ENCODE measurements around the gene LCNL1. TPM values are rescaled to one million over a fixed set of nuclear protein-coding genes. Genes with fewer than 3 reads are reported as not detected.

LCNL1 gene
- total RNA-seq (2014; rRNA removed; shearing (Covaris generic); ENCODE audit: low replicate concordance), result not detected in 2 replicates

DNA sequence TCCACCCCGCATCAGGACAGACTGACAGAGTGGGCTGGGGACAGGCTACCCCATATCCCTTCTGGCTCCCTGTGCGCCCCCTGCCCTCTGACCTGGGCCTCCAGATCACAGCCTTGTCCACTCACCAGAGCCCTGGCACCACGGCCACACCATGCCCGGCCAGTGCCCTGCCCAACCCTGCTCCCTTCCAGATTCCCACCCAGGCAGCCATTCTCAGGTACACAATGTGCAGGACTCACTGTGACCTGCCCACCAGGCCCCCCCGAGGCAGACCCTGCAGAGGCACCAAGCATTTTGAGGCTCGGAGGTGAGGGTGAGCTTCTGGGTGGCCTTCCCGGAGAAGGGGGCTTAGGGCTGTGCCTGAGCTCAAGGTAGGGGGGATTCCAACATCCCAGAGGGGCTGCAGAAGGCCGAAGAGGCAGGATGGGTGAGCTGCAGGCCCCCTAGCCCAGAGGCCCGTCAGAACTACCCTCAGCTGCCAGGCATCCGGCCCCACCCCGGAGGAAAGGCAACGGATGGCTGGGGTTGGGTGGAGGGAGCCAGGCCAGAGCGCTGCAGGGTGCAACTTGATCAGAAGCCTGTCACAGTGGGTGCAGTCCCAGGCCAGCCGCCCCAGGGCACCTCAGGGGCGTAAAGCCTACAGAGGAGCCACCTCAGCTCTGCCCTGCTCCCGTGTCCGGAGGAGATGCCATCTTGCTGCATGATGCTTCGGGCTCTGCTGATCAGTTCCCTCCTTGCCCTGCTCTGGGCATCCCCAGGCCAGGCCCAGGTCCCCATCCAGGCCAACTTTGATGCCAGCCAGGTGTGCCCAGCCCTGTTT is at the start of gene LCNL1:
LCNL1 (plus strand) TSS at position 762 of the 820 bp plus-strand sequence. CDS start 594 bp downstream, outside the sequence.
- DNase-seq (ENCODE audit: low read depth), result no peak
- in situ Hi-C loops (cut with HindIII; ENCODE audit: low pct_unique_long_range_greater_than_20kb, low sequenced_read_pairs), result no loop called here

DNA sequence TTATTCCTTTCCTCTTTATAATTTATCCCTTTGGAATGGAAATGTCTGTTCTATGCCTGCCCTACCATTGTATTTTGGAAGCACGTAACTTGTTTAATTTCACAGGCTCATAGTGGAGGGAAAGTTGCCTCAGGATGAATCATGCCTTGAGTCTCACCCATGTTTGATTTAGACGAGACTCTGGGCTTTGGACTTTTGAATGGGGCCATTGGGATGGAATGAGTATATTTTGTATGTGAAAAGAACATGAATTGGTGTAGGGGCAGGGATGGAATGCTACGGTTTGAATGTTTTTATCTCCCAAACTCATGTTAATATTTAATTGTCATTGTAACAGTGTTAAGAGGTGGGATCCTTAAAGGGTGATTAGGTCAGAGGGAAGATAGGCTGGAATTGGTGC is 48.5 kb upstream of the LCNL1 start:
- no peak for DNase-seq (ENCODE audit: low read depth)
- in situ Hi-C loops (cut with HindIII; ENCODE audit: low pct_unique_long_range_greater_than_20kb, low sequenced_read_pairs), result no loop called here

DNA sequence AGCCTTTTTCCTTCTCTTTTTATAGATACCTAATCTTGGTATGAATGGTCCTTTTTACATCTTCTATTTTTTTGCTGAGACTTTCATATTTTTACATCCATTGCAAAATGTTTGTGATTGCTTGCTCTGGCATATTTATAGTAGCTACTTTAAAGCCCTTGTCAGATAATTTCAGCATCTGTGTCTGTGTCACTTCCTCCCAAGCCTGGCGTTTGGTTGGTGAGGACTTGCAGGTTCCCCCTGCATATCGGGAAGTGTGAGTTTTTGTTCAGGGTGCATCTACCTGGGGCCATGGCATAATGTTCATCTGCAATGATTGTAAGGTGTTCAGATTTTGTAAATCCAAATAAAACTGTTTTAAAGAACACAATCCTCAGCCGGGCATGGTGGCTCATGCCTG is 47.1 kb upstream of the LCNL1 start:
- no peak for DNase-seq (ENCODE audit: low read depth)
- in situ Hi-C loops (cut with HindIII; ENCODE audit: low pct_unique_long_range_greater_than_20kb, low sequenced_read_pairs), result no loop called here

DNA sequence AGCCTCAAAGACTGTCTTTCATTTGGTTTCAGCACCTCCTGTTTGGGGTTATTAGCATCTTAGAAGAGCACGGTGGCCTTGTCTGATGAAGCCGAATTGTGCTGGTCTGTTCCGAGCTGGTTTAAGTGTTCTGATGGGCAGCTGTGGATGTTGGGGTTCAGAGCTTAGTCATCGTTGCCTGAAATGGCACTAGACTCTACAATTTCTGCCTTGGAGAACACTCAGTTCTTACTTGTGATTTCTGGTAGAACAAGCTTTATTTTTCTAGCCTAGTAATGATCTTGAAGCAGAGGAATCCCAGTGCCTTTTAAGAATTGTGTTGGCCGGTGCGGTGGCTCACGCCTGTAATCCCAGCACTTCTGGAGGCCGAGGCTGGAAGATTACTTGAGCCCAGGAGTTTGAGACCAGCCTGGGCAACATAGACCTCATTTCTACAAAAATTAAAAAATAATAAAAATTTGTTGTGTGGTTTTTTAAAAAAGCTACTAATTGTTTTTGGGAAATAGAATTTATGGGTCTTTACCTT is 46.1 kb upstream of the LCNL1 start:
- in situ Hi-C loops (cut with HindIII; ENCODE audit: low pct_unique_long_range_greater_than_20kb, low sequenced_read_pairs), result no loop called here
- no peak for DNase-seq (ENCODE audit: low read depth)

DNA sequence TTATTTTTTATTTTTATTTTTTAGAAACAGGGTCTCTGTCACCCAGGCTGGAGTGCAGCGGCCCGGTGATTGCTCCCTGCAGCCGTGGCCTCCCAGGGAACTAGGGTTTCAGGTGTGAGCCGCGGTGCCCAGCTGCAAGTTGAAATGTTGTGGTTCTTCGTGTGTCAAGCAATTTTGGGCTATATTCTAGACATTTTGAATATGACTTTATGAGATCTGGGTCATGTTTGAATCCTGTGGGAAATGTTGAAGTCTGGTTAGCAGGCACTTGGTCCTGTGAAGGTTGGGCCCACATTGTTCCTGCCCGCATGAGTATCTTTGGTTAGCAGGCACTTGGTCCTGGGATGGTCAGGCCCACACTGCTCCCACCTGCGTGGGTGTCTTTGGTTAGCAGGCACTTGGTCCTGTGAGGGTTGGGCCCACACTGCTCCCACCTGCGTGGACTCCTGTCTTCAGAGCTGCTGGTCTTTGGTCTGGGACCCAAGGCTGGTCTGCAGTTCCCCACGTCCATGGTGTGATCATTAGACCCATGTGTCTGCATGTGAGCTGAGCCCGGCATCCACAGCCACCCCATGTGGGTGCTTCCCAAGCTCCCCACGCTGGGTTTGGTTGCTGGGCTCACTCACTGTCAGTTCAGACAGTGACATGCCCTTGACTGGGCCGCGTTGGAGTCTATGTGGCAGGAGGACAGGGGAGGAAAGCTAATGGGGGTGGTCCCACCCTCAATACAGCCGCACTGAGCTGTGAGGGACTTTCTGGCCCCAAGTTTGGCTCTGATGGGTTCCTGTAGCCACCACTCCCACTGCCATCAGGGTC is 45.4 kb upstream of the LCNL1 start:
- in situ Hi-C loops (cut with HindIII; ENCODE audit: low pct_unique_long_range_greater_than_20kb, low sequenced_read_pairs), result no loop called here
- DNase-seq (ENCODE audit: low read depth), result no peak

DNA sequence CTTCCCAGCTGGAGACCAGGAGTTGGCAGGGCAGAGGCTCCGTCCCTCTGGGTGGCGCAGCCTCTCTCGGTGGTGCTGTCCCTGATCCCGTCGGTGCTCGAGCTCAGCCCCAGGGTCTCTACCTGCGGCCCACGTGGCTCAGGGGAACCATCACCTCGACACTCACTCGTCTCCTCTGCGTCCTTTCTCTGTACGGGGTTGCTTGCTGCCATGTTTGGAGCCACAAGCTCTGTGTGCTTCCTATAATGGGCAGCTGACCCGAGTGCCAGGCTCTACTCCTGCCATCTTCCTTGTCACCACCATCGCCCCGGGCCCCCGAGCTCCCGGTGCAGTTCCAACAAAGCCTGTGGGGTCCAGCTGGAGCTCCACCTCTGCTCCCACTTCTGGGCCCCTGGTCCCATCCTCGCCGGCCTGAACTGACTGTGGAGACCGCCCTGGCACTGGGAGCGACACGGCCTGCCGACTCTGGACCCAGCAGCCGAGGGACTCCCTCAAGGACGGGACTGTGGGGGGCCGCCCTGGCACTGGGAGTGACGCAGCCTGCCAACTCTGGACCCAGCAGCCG is 43.3 kb upstream of the LCNL1 start:
- DNase-seq (ENCODE audit: low read depth), result no peak
- in situ Hi-C loops (cut with HindIII; ENCODE audit: low pct_unique_long_range_greater_than_20kb, low sequenced_read_pairs), result no loop called here

DNA sequence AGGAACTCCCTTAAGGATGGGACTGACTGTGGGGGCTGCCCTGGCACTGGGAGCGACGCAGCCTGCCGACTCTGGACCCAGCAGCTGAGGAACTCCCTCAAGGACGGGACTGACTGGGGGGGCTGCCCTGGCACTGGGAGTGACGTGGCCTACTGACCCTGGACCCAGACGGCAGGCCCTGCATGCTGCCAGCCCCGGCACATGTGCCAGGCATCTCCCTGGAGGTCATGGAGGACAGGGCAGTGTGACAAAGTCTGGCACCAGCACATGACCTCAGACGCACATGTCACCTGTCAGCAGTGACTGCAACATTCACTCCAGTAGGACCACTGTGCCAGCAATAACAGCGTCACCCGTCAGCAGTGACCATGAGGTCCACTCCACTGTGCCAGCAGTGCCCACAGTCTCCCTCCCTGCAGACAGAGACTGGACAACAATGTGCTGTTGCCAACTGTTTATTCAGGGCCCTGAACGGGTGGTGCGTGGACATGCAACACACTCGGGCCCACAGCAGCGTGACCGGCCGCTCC is 42.7 kb upstream of the LCNL1 start:
- in situ Hi-C loops (cut with HindIII; ENCODE audit: low pct_unique_long_range_greater_than_20kb, low sequenced_read_pairs), result no loop called here
- DNase-seq (ENCODE audit: low read depth), result no peak

DNA sequence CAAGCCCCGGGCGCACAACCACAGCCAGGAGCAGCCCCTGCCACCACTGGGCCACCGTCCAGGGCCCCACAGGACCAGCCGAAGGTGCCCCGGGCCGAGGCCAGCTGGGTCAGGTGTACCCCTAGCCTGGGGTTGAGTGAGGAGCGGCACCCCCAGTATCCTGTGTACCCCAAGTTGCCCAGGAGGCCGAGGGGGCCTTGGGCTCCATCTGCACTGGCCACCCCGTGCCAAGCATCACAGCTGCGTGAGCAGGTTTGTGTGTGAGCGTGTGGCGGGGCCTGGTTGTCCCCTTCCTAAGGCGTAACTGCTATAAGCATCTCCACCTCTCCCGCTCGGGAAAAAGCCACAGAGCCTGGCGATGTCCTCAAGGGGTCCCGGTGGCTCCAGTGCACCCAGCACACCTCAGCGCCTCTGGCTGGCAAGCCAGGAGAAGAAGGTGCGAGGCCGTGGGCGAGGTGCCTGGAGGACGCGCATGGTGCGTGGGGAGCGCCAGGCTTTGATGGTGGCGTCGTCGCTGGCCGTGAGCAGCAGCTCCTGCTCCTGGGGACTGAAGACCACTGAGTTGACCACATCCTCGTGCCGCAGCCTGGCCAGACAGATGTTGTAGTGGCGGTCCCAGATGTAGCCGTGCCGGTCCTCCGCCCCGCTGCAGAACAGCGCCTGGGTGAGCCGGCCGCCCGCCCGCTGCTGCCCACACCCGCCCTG is 42.1 kb upstream of the LCNL1 start:
- no peak for DNase-seq (ENCODE audit: low read depth)
- in situ Hi-C loops (cut with HindIII; ENCODE audit: low pct_unique_long_range_greater_than_20kb, low sequenced_read_pairs), result no loop called here

DNA sequence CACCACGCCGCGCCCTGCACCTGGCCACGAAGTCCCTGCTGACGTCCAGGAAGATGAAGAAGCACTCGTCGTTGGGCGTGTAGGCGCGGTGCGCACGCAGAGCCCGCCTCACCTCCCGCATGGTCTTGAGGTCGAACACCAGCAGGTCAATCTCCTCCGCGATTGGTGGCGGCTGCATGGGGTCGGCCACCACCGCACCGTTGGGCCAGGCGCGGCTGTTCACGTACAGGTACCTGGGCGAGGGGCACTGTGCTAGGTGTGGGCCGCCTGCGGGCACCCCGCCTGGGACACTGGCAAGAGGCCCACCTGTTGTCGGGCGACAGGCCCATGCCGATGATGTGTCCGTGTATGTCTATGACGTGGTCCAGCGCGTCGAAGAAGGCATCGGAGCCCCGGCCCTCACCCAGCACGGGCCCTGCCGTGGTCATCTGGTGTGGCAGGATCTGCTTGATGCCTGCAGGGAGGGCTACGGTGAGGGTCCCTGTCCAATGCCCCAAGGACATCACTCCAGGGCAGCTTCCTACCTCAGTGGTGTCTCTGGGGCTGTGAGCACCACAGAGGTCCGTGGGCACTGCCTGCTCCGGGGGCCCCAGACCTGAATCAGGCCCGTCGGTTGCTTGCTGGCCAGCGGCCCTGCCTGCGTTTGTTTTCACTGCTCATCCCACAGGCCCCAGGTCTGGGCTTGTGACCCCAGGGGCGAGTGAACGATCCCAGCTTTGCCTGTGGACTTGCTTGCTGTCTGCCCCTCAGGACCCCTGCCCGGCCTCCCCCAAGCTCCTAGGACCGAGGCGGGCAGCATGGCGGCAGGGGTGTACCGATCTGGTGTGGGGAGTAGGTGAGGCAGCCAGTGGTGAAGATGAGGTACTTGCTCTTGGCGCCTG is 41.3 kb upstream of the LCNL1 start:
- in situ Hi-C loops (cut with HindIII; ENCODE audit: low pct_unique_long_range_greater_than_20kb, low sequenced_read_pairs), result no loop called here
- DNase-seq (ENCODE audit: low read depth), result no peak

DNA sequence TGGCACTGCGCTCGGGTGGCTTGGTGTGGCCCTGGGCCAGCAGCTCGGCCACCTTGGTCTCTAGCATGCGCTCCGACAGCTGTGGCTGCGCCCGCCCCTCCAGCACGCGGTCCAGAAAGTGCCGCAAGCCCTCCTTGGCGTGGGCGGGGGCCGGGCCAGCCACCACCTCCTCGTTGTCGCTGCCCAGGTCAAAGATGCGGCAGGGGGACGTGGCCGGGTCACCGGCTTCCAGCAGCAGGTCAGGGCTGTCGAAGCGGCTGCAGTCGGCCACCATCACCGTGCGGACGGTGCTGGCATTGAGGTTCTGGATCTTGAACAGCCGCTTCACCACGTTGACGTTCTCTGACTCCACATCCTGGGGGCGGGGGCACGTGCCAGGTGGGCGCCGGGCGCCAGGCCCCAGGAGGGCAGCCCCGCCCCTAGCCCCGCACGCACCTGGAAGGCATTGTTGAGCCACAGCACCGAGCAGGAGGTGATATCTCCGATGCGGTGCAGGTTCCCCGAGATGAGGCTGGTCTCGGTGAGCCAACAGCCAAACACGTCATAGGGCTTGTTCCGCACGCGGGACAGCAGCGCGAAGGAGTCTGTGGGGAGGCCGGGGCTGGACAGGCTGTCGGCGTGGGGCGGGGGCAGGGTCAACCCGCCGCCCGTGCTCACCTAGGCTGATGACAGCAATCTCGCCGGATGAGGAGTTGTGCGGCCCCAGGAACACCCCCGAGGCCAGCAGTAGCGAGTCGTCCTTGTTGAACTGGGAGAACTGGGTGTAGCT is 40.5 kb upstream of the LCNL1 start:
- in situ Hi-C loops (cut with HindIII; ENCODE audit: low pct_unique_long_range_greater_than_20kb, low sequenced_read_pairs), result no loop called here
- no peak for DNase-seq (ENCODE audit: low read depth)

DNA sequence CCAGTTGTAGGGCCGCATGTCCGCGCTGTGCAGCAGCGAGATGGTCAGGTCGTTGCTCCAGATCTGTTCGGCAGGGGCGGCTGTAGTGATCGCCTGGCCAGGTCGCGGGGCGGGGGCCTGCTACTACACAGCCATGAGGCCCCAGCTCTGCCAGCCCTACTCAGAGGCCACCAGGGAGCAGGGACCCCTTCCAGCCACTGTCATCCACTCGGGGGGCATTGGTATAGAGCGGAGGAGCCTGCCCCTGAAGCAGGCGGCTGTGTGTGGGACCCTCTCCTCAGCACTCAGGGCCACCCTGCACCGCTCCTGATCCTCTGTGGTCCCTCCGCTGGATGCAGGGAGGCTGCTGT is 39.9 kb upstream of the LCNL1 start:
- in situ Hi-C loops (cut with HindIII; ENCODE audit: low pct_unique_long_range_greater_than_20kb, low sequenced_read_pairs), result no loop called here
- no peak for DNase-seq (ENCODE audit: low read depth)

DNA sequence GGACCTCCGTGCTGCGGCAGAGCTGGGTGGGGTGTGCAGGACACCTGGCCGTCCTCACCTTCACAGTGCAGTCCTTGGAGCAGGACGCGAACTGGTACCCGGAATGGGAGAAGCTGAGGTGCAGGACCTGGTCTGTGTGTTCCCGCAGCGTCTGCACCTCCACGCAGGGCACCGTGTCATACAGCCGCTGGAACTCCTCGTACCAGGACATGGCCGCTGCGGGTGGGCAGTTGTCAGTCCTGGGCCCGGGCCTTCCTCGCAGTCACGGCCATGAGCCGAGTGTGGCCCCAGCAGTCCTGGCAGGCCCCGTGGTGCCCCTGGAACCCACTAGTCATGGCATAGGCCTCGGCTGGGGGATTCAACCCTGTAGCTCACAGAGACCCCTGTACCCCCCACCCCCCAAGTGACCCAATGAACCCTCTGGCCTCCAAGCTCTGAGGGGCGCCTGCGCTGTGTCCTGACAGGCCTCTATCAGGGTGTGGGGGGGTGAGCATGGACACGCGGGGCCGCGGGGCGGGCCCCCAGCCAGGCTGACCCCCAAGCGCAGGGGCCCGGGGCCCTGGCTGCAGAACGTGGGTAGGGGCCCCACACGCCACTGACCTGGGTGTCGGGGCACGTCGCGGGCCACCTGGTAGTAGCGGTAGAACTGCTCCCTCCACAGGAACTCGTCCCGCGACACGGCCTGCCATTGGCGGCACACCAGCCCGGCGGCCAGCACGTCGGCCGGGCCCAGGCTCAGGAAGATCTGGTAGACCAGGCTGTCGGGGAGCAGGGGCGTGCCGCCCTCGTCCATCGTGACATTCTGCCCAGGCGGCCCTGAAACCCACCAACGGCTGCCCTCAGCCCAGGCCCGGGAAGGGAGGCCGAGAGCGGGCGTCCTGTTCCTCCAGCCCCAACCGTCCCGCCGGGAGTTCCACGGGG is 39.2 kb upstream of the LCNL1 start:
- in situ Hi-C loops (cut with HindIII; ENCODE audit: low pct_unique_long_range_greater_than_20kb, low sequenced_read_pairs), result no loop called here
- peak; percentile 34 for DNase-seq (ENCODE audit: low read depth)

DNA sequence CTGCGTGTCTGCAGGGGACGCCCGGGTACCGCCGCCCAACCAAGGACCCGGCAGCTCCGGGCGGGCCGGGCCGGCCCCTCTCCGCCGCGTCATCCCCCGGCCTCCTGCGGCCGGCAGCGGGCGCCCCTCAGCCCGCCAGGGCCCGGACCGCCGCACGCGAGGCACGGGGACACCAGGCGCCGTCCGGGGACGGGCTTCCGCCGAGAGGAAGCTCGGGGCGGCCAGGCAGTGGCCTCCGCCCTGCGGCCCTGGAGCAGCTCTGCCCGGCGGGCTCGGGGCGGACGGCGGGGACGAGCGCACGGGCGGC is 38.6 kb upstream of the LCNL1 start:
- in situ Hi-C loops (cut with HindIII; ENCODE audit: low pct_unique_long_range_greater_than_20kb, low sequenced_read_pairs), result no loop called here
- no peak for DNase-seq (ENCODE audit: low read depth)

DNA sequence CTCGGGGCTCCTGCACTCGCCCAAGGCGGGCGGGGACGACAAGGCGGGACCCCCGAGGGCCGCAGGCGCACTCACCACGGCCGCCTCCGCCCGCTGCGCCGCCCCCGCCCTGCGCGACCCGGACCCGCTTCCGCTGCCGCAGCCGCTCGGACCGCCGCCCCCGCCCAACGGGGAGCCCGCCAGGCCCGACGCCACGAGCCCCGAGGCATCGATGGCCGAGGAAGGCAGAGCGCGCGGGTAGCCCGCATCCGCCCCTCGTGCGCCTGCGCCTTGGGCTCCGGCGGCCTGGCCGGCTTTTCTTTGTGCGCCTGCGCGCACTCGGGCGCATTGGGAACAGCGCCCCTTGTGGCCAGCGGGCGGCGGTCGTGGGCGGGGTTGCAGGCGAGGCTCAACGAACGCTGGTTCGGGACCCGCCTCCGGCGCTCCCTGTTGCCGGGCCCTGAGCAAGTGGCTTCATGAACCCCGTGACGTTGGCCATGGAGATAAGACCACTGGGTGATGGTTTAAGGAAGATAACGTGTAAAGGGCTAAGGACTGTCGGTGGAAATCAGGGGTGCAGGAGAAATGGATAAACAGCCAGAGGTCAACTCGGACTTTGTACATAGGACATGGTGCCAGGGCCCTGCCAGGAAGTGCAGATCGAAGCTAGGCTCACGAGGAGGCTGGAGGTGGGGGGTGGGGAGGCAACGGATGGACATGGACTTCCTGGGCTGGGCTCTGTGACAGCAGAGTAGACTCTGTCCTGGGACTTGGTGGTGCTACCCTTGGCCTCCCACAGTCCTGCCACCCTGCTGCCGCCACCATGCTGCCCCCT is 38.1 kb upstream of the LCNL1 start, which contains the start of the genes C8G and FBXW5:
C8G (plus strand) TSS at position 725 of the 814 bp plus-strand sequence; CDS start at position 803, 78 bp downstream.
FBXW5 (minus strand) TSS at position 220 of the 814 bp plus-strand sequence. CDS start 655 bp downstream, outside the sequence.
- in situ Hi-C loops (cut with HindIII; ENCODE audit: low pct_unique_long_range_greater_than_20kb, low sequenced_read_pairs), result no loop called here
- peak; percentile 85 for DNase-seq (ENCODE audit: low read depth)

Measured in Caki2 (cell line).